ENCODE results near the gene TRIM45. TPM values are rescaled to one million over a fixed set of nuclear protein-coding genes. Genes with fewer than 3 reads are reported as not detected.
"Not testable (repeated sequence)": the region's sequence is repeated elsewhere in the genome, so short reads cannot be mapped to it uniquely, and the experiment has no call there.

TRIM45 gene
- total RNA-seq, 4 donors from 2014 or later: 0.38 to 1.1 (median 0.60) TPM

- Histone ChIP-seq H3K27me3 (peaks cover 0 to 11% (median 0%) of the 10 kb centered on the region in 4 donors), H3K4me1 (peaks cover 0 to 5% (median 0%) of the 10 kb centered on the region in 3 donors), H3K36me3 (no peaks in the 10 kb centered on the region), H3K27ac (no peak overlapping the region), H3K4me3 (no peak overlapping the region), H3K9me3 (no peaks in the 10 kb centered on the region)
- no peak for DNase-seq
- WGBS, 2 donors: 72 to 86% methylated on average over 4 of the region's 4 CpGs
- TF ChIP-seq CTCF (IDR thresholded peaks at IDR 0.05): no peak
- no peak for TF ChIP-seq POLR2A (IDR thresholded peaks at IDR 0.05)
- intact Hi-C loops (cut with DNase I): no loop called here
These were observed 42.7 kb upstream of the TRIM45 start for GRCh38 chr1:117164209-117164608.

- H3K4me1 ChIP-seq: peaks cover 0 to 5% (median 0%) of the 10 kb centered on the region in 3 donors
- intact Hi-C loops (cut with DNase I): no loop called here
- WGBS, 2 donors: 71 to 85% methylated on average over 6 of the region's 6 CpGs
- H3K27ac ChIP-seq: no peak overlapping the region
- H3K27me3 ChIP-seq: peaks cover 0 to 11% (median 0%) of the 10 kb centered on the region in 4 donors
- H3K4me3 ChIP-seq: no peak overlapping the region
- TF ChIP-seq CTCF (IDR thresholded peaks at IDR 0.05) (no peak), POLR2A (IDR thresholded peaks at IDR 0.05) (no peak)
- no peaks in the 10 kb centered on the region for H3K9me3 ChIP-seq
- H3K36me3 ChIP-seq: no peaks in the 10 kb centered on the region
- no peak for DNase-seq
These were observed 41.3 kb upstream of the TRIM45 start for GRCh38 chr1:117162816-117163215.

- no peaks in the 10 kb centered on the region for H3K9me3 ChIP-seq
- 65 to 67% methylated on average over 1 of the region's 1 CpG for WGBS, 2 donors
- H3K27ac ChIP-seq: no peak overlapping the region
- no peaks in the 10 kb centered on the region for H3K36me3 ChIP-seq
- intact Hi-C loops (cut with DNase I): no loop called here
- H3K4me1 ChIP-seq: peaks cover 0 to 5% (median 0%) of the 10 kb centered on the region in 3 donors
- DNase-seq: no peak
- no peak for TF ChIP-seq POLR2A (IDR thresholded peaks at IDR 0.05)
- no peak for TF ChIP-seq CTCF (IDR thresholded peaks at IDR 0.05)
- no peak overlapping the region for H3K4me3 ChIP-seq
- peaks cover 0 to 11% (median 0%) of the 10 kb centered on the region in 4 donors for H3K27me3 ChIP-seq
These were observed 40.3 kb upstream of the TRIM45 start for GRCh38 chr1:117161887-117162286.

- WGBS, 2 donors: 82 to 90% methylated on average over 5 of the region's 5 CpGs
- intact Hi-C loops (cut with DNase I); H3K27ac ChIP-seq; H3K4me3 ChIP-seq; DNase-seq; H3K9me3 ChIP-seq; H3K36me3 ChIP-seq; H3K4me1 ChIP-seq: not testable (repeated sequence)
- peaks cover 0 to 13% (median 0%) of the 10 kb centered on the region in 4 donors for H3K27me3 ChIP-seq
These were observed 29.8 kb upstream of the TRIM45 start for GRCh38 chr1:117151305-117151704.

- DNase-seq: no peak
- 62 to 68% methylated on average over 2 of the region's 2 CpGs for WGBS, 2 donors
- intact Hi-C loops (cut with DNase I): no loop called here
- Histone ChIP-seq H3K36me3 (no peaks in the 10 kb centered on the region), H3K9me3 (peaks cover 0 to 7% (median 0%) of the 10 kb centered on the region in 3 donors), H3K27ac (no peak overlapping the region), H3K4me1 (no peaks in the 10 kb centered on the region), H3K27me3 (peaks cover 0 to 16% (median 0%) of the 10 kb centered on the region in 4 donors), H3K4me3 (no peak overlapping the region)
- TF ChIP-seq CTCF (IDR thresholded peaks at IDR 0.05) (no peak), POLR2A (IDR thresholded peaks at IDR 0.05) (no peak)
These were observed 28.8 kb upstream of the TRIM45 start for GRCh38 chr1:117150316-117150715.
